CD4-positive, alpha-beta T cell (primary cell): ENCODE data around the gene H6PD. TPM values are rescaled to one million over a fixed set of nuclear protein-coding genes. Genes with fewer than 3 reads are reported as not detected.

Experiments
- ATAC-seq: fragments of 200-7000 bp; cut with Tn5 transposase; one replicate; pipeline ENCODE4 v1.10.0; 2022; ENCODE audit warnings: mild to moderate bottlenecking; ENCODE audit not compliant: poor library complexity
- CTCF ChIA-PET: fragments of 350-600 bp; sonication (Branson Sonifier 250); formaldehyde crosslinking; loops from one replicate; lab custom pipeline; 2021; ENCODE audit warnings: antibody characterized with exemption, inconsistent platforms; lab: Charles Lee
- POLR2A ChIA-PET: fragments of 350-600 bp; sonication (Branson Sonifier 250); formaldehyde crosslinking; loops from one replicate; lab custom pipeline; 2021; ENCODE audit warnings: antibody characterized with exemption, inconsistent platforms; lab: Charles Lee
- DNase-seq, 14 experiments: peaks; one replicate each; pipeline ENCODE4 v3.0.0-alpha.2; 2013 to 2020; ENCODE audit warnings: mixed read lengths in 2 of 14
- H3K27ac ChIP-seq, 2 donors: one replicate each; pipeline versions ENCODE4 v1.5.1 to v1.7.0; 2013; ENCODE audit warnings: low read length in 2 of 2, low read depth in 1 of 2, mild to moderate bottlenecking in 1 of 2
- H3K27me3 ChIP-seq, 2 experiments: 1 replicate in 1 of 2; 2 replicates in 1 of 2; pipeline versions ENCODE4 v1.6.1 to v1.7.0; 2013; ENCODE audit warnings: low read length in 2 of 2, control low read depth in 1 of 2, mild to moderate bottlenecking in 1 of 2, moderate library complexity in 1 of 2; ENCODE audit not compliant: insufficient read depth in 2 of 2, control insufficient read depth in 1 of 2
- H3K36me3 ChIP-seq: one replicate; pipeline ENCODE4 v1.6.1; 2013; ENCODE audit warnings: low read length, control low read depth; ENCODE audit not compliant: insufficient read depth
- H3K4me1 ChIP-seq: one replicate; pipeline ENCODE4 v1.6.1; 2013; ENCODE audit warnings: low read length, control low read depth; ENCODE audit not compliant: insufficient read depth
- H3K4me3 ChIP-seq: one replicate; pipeline ENCODE4 v1.5.1; 2013; ENCODE audit warnings: mild to moderate bottlenecking, low read length, moderate library complexity
- H3K9me3 ChIP-seq, 2 experiments: 1 replicate in 1 of 2; 2 replicates in 1 of 2; pipeline versions ENCODE4 v1.6.1 to v1.7.0; 2013; ENCODE audit warnings: low read length in 2 of 2, mild to moderate bottlenecking in 2 of 2, control low read depth in 1 of 2, moderate library complexity in 1 of 2; ENCODE audit not compliant: control insufficient read depth in 1 of 2, insufficient read depth in 1 of 2
- H3K27ac Mint-ChIP-seq: one replicate; pipeline ENCODE4 v1.8.0; 2020; ENCODE audit warnings: mixed read lengths
- H3K27me3 Mint-ChIP-seq: one replicate; pipeline ENCODE4 v1.8.0; 2021; ENCODE audit warnings: mixed read lengths
- H3K36me3 Mint-ChIP-seq: one replicate; pipeline ENCODE4 v1.8.0; 2021; ENCODE audit warnings: low read depth, mixed read lengths
- H3K4me1 Mint-ChIP-seq: one replicate; pipeline ENCODE4 v1.8.0; 2021; ENCODE audit warnings: low read depth, mixed read lengths
- H3K4me3 Mint-ChIP-seq: one replicate; pipeline ENCODE4 v1.8.0; 2020; ENCODE audit warnings: mild to moderate bottlenecking, mixed read lengths
- H3K9me3 Mint-ChIP-seq: one replicate; pipeline ENCODE4 v1.8.0; 2020; ENCODE audit warnings: mixed read lengths
- CTCF ChIP-seq: fragments of 200-600 bp; IDR thresholded peaks from one replicate; pipeline ENCODE4 v1.8.0; 2022; ENCODE audit warnings: antibody characterized with exemption, mild to moderate bottlenecking
- intact Hi-C, 2 experiments: fragments of 100-400 bp; cut with DNase I in 1 of 2; cut with micrococcal nuclease in 1 of 2; formaldehyde crosslinking; loops; one replicate each; pipeline versions ENCODE4 v1.15.1 to v1.9.0; 2023 to 2025; cut with DNase I, micrococcal nuclease
- total RNA-seq, 174 experiments: library from RNA in 2 of 174; stranded (reverse) in 2 of 174; gene quantifications; one replicate each; pipeline ENCODE4 v1.2.3 and lab custom pipeline; 2021 to 2026

H6PD gene
- total RNA-seq, 2 experiments from 2014 or later: 13.6 to 13.9 TPM

- Histone ChIP-seq H3K4me3 (peak within 1 kb of the TSS; percentile 77), H3K4me1 (peaks cover 33% of the 10 kb centered on the region), H3K9me3 (peaks cover 7 to 9% of the 10 kb centered on the region in 2 experiments), H3K27ac (no peak within 1 kb of the TSS), H3K27me3 (no peaks in the 10 kb centered on the region), H3K36me3 (no peaks in the 10 kb centered on the region)
- peak; percentile 48 to 87 (median 64) for DNase-seq
- no peaks in the 10 kb centered on the region for H3K27me3 Mint-ChIP-seq
- H3K4me1 Mint-ChIP-seq: peaks cover 29% of the 10 kb centered on the region
- peak; percentile 62 for ATAC-seq
- intact Hi-C loops: loop anchor here in 1 of 2 experiments (5.0 kb wide), 3 partner anchors 55 to 295 kb away; partner anchors contain the start of genes GPR157 and TMEM201
- H3K9me3 Mint-ChIP-seq: peaks cover 3% of the 10 kb centered on the region
- H3K4me3 Mint-ChIP-seq: peak within 1 kb of the TSS; percentile 86
- peaks cover 5% of the 10 kb centered on the region for H3K36me3 Mint-ChIP-seq
- no peak for TF ChIP-seq CTCF
- ChIA-PET CTCF (interaction anchor here (1.1 kb wide), 1 partner anchor 163 kb away, joined by 5 read pairs; no protein-coding TSS in a partner anchor), POLR2A (interaction anchor here (1.0 kb wide), 1 partner anchor 163 kb away, joined by 3 read pairs; the partner anchor contains the start of gene GPR157)
- H3K27ac Mint-ChIP-seq: peak within 1 kb of the TSS; percentile 48
Observed at GRCh38 chr1:9292361-9293240, 58.0 kb downstream of the H6PD start, which contains the start of gene SPSB1. TSS of gene SPSB1 (plus strand) at chr1:9292894. CDS start at chr1:9355892, 62,998 bp downstream.

GRCh38 chr1:9293241-9293532, 58.6 kb downstream of the H6PD start:
- Histone ChIP-seq H3K27ac (no peak overlapping the region), H3K4me1 (peaks cover 33% of the 10 kb centered on the region), H3K9me3 (peaks cover 1 to 4% of the 10 kb centered on the region in 2 experiments), H3K27me3 (no peaks in the 10 kb centered on the region), H3K36me3 (no peaks in the 10 kb centered on the region), H3K4me3 (peak overlapping the region; percentile 77)
- H3K4me3 Mint-ChIP-seq: no peak overlapping the region
- TF ChIP-seq CTCF: no peak
- peaks cover 5% of the 10 kb centered on the region for H3K36me3 Mint-ChIP-seq
- ATAC-seq (no peak), DNase-seq (no peak)
- no peaks in the 10 kb centered on the region for H3K27me3 Mint-ChIP-seq
- intact Hi-C loops: loop anchor here in 1 of 2 experiments (5.0 kb wide), 3 partner anchors 56 to 294 kb away; partner anchors contain the start of genes GPR157 and TMEM201
- POLR2A ChIA-PET: no interaction called here
- CTCF ChIA-PET: no interaction called here
- peaks cover 30% of the 10 kb centered on the region for H3K4me1 Mint-ChIP-seq
- peaks cover 3% of the 10 kb centered on the region for H3K9me3 Mint-ChIP-seq
- H3K27ac Mint-ChIP-seq: no peak overlapping the region

GRCh38 chr1:9293533-9294404, 59.2 kb downstream of the H6PD start:
- no peak overlapping the region for H3K27ac ChIP-seq
- H3K27me3 ChIP-seq: no peaks in the 10 kb centered on the region
- DNase-seq (peak in 11 of 14 experiments; percentile 19 to 66 (median 51)), ATAC-seq (peak; percentile 37)
- H3K9me3 ChIP-seq: no peaks in the 10 kb centered on the region
- Mint-ChIP-seq H3K36me3 (peaks cover 4% of the 10 kb centered on the region), H3K4me3 (no peak overlapping the region), H3K27ac (no peak overlapping the region), H3K27me3 (no peaks in the 10 kb centered on the region), H3K4me1 (peaks cover 30% of the 10 kb centered on the region), H3K9me3 (peaks cover 3% of the 10 kb centered on the region)
- peak overlapping the region; percentile 77 for H3K4me3 ChIP-seq
- POLR2A ChIA-PET: no interaction called here
- H3K4me1 ChIP-seq: peaks cover 33% of the 10 kb centered on the region
- H3K36me3 ChIP-seq: no peaks in the 10 kb centered on the region
- TF ChIP-seq CTCF: no peak
- CTCF ChIA-PET: no interaction called here
- intact Hi-C loops: loop anchor here in 1 of 2 experiments (5.0 kb wide), 3 partner anchors 56 to 294 kb away; partner anchors contain the start of genes GPR157 and TMEM201
